Lung (tissue), 12 donors: ENCODE measurements around the gene MBD3L4. TPM values are rescaled to one million over a fixed set of nuclear protein-coding genes. Genes with fewer than 3 reads are reported as not detected.
"Not testable (repeated sequence)": the region's sequence is repeated elsewhere in the genome, so short reads cannot be mapped to it uniquely, and the experiment has no call there.

Experiments used
- ATAC-seq: fragments of 200-7000 bp; cut with Tn5 transposase; one replicate; pipeline ENCODE4 v1.9.1; 2020; ENCODE audit warnings: moderate number of reproducible peaks; ENCODE audit not compliant: insufficient read depth, low FRiP score
- DNase-seq, 3 donors: peaks; one replicate each; pipeline ENCODE4 v3.0.0-alpha.2; 2013 to 2017
- H3K27ac ChIP-seq, 2 donors: one replicate each; pipeline ENCODE4 v1.5.1; 2013; ENCODE audit warnings: mild to moderate bottlenecking in 2 of 2, moderate library complexity in 2 of 2, control low read depth in 1 of 2, inconsistent platforms in 1 of 2, low read depth in 1 of 2, low read length in 1 of 2
- H3K27me3 ChIP-seq, 3 donors: one replicate each; pipeline ENCODE4 v1.5.1; 2013; ENCODE audit warnings: low read length in 2 of 3; ENCODE audit not compliant: control insufficient read depth in 3 of 3, insufficient read depth in 3 of 3
- H3K36me3 ChIP-seq, 4 donors: one replicate each; pipeline ENCODE4 v1.5.1; 2013; ENCODE audit warnings: low read length in 4 of 4, mild to moderate bottlenecking in 1 of 4, moderate library complexity in 1 of 4; ENCODE audit not compliant: control insufficient read depth in 4 of 4, insufficient read depth in 4 of 4
- H3K4me1 ChIP-seq, 5 donors: one replicate each; pipeline ENCODE4 v1.5.1; 2013; ENCODE audit warnings: low read length in 5 of 5, mild to moderate bottlenecking in 2 of 5, moderate library complexity in 1 of 5; ENCODE audit not compliant: control insufficient read depth in 5 of 5, insufficient read depth in 5 of 5
- H3K4me3 ChIP-seq: one replicate; pipeline ENCODE4 v1.5.1; 2013; ENCODE audit warnings: mild to moderate bottlenecking, control low read depth, moderate library complexity
- H3K9ac ChIP-seq, 2 donors: one replicate each; pipeline ENCODE4 v1.5.1; 2013; ENCODE audit warnings: low read length in 2 of 2, control low read depth in 1 of 2; ENCODE audit not compliant: insufficient read depth in 1 of 2
- H3K9me3 ChIP-seq, 4 donors: one replicate each; pipeline ENCODE4 v1.5.1; 2013; ENCODE audit warnings: low read length in 3 of 4, mild to moderate bottlenecking in 1 of 4, moderate library complexity in 1 of 4; ENCODE audit not compliant: control insufficient read depth in 4 of 4, insufficient read depth in 3 of 4
- CTCF ChIP-seq: IDR thresholded peaks from 2 replicates; pipeline ENCODE4 v1.5.1; 2012; ENCODE audit warnings: mild to moderate bottlenecking; ENCODE audit errors: control extremely low read depth, extremely low read depth
- WGBS, 2 donors: extraction: QIAGEN DNeasy Blood & Tissue Kit; methylation state at CpG; one replicate each; pipeline ENCODE4 v1.1.7; 2013; 5-methylcytosine and 5-hydroxymethylcytosine counted together
- polyA plus RNA-seq, 2 donors: library from polyadenylated mRNA; stranded (reverse); fragments of 200-250 nt; gene quantifications; one replicate each; pipeline ENCODE4 v1.2.1, GENCODE V29; 2013
- total RNA-seq, 2 donors: library from RNA; depleted of rRNA in 1 of 2; stranded (reverse); fragments of >200 nt in 1 of 2; gene quantifications; one replicate each; pipeline ENCODE4 v1.2.1, GENCODE V29; 2014 to 2021
- donor health status: control.
- donor health status: control.
- donor health status: Bipolar disorder and iron deficiency.
- donor health status: healthy.
- donor health status: DM: yes; HTN: yes; CAD: no.

Gene MBD3L4
- total and polyA plus RNA-seq, 4 donors, result not detected

- WGBS, 2 donors, result 0 to 1% methylated on average over 56 of the region's 56 CpGs
- Histone ChIP-seq H3K36me3 (peaks cover 15 to 19% (median 15%) of the 10 kb centered on the region in 4 donors), H3K9ac (peak within 1 kb of the TSS; percentile 63 to 74), H3K9me3 (no peaks in the 10 kb centered on the region), H3K4me1 (peaks cover 0 to 8% (median 6%) of the 10 kb centered on the region in 5 donors), H3K4me3 (peak within 1 kb of the TSS; percentile 95), H3K27ac (peak within 1 kb of the TSS; percentile 50 to 93), H3K27me3 (no peaks in the 10 kb centered on the region)
- DNase-seq (peak; percentile 97 to 98 (median 98)), ATAC-seq (peak; percentile 99)
- no peak for TF ChIP-seq CTCF
Measured at GRCh38 chr19:7069042-7069903, 29.3 kb upstream of the MBD3L4 start, which contains the start of gene ZNF557. Gene ZNF557, plus strand, starts transcription at chr19:7069703. Its CDS starts 5,372 bp downstream, at chr19:7075075.

- H3K4me3 ChIP-seq, result no peak overlapping the region
- peak overlapping the region in 1 of 2 donors; percentile 39 for H3K27ac ChIP-seq
Measured at GRCh38 chr19:7068599-7068998, 28.6 kb upstream of the MBD3L4 start.

GRCh38 chr19:7067716-7068115, 27.7 kb upstream of the MBD3L4 start:
- Histone ChIP-seq H3K27me3 (no peaks in the 10 kb centered on the region), H3K36me3 (peaks cover 6 to 13% (median 9%) of the 10 kb centered on the region in 4 donors), H3K4me1 (peaks cover 0 to 8% (median 6%) of the 10 kb centered on the region in 5 donors), H3K27ac (no peak overlapping the region), H3K9me3 (no peaks in the 10 kb centered on the region), H3K9ac (no peak overlapping the region), H3K4me3 (no peak overlapping the region)
- no peak for TF ChIP-seq CTCF
- ATAC-seq, result no peak
- no peak for DNase-seq
- 88 to 94% methylated on average over 2 of the region's 2 CpGs for WGBS, 2 donors

More at GRCh38 chr19:7068599-7068998, 28.6 kb upstream of the MBD3L4 start:
- DNase-seq, result no peak
- ATAC-seq, result no peak
- Histone ChIP-seq H3K4me1 (peaks cover 0 to 8% (median 6%) of the 10 kb centered on the region in 5 donors), H3K27me3 (no peaks in the 10 kb centered on the region), H3K9ac (no peak overlapping the region), H3K36me3 (peaks cover 10 to 19% (median 13%) of the 10 kb centered on the region in 4 donors), H3K9me3 (no peaks in the 10 kb centered on the region)
- 85 to 89% methylated on average over 6 of the region's 6 CpGs for WGBS, 2 donors
- no peak for TF ChIP-seq CTCF

- H3K27ac ChIP-seq, H3K4me3 ChIP-seq, ATAC-seq, H3K36me3 ChIP-seq, H3K9ac ChIP-seq, H3K27me3 ChIP-seq, H3K9me3 ChIP-seq, H3K4me1 ChIP-seq: not testable (repeated sequence)
- 62 to 67% methylated on average over 13 of the region's 13 CpGs for WGBS, 2 donors
- DNase-seq, result peak in 1 of 3 donors; percentile 21
Measured at GRCh38 chr19:7067122-7067521, 27.1 kb upstream of the MBD3L4 start.
